ENCODE results near the gene STKLD1.

STKLD1 gene

DNA sequence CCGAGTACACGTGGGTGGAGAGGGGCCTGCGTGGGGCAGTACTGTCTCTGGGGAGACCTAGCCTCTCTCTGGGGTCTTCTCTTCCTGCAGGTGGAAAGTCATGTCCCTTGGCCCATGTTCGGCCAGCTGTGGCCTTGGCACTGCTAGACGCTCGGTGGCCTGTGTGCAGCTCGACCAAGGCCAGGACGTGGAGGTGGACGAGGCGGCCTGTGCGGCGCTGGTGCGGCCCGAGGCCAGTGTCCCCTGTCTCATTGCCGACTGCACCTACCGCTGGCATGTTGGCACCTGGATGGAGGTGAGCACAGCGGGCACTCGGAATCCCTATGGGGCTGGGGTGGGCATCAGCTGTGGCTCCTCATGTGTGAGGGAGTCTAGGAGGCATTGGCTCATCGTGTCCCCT, 78.2 kb downstream of the STKLD1 start:
- H3K27ac ChIP-seq: no peak overlapping the region
- no peak overlapping the region for H3K4me3 ChIP-seq
- no peak for DNase-seq (ENCODE audit: low spot score)

DNA sequence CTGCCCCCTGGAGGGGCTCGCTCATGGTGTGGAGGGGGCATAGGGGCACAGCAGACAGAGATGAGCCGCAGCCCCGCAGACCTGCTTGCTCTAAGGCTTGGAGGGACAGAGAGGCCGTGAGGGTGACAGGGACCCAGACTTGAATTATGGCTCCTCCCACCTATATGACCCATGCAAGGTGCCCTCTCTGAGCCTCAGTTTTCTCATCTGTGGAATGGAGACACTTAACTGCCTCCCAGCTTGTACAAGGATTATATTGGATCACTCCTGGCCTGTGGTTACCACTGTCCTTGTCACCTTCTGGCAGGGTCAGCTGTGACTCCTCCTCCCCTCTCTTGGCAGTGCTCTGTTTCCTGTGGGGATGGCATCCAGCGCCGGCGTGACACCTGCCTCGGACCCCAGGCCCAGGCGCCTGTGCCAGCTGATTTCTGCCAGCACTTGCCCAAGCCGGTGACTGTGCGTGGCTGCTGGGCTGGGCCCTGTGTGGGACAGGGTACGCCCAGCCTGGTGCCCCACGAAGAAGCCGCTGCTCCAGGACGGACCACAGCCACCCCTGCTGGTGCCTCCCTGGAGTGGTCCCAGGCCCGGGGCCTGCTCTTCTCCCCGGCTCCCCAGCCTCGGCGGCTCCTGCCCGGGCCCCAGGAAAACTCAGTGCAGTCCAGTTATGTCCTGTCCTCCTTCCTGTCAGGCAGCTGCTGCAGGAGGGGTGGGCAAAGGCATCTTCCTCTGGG, 78.9 kb downstream of the STKLD1 start:
- DNase-seq (ENCODE audit: low spot score): no peak
- Histone ChIP-seq H3K27ac (no peak overlapping the region), H3K4me3 (no peak overlapping the region)
- TF ChIP-seq, protein P1, sequence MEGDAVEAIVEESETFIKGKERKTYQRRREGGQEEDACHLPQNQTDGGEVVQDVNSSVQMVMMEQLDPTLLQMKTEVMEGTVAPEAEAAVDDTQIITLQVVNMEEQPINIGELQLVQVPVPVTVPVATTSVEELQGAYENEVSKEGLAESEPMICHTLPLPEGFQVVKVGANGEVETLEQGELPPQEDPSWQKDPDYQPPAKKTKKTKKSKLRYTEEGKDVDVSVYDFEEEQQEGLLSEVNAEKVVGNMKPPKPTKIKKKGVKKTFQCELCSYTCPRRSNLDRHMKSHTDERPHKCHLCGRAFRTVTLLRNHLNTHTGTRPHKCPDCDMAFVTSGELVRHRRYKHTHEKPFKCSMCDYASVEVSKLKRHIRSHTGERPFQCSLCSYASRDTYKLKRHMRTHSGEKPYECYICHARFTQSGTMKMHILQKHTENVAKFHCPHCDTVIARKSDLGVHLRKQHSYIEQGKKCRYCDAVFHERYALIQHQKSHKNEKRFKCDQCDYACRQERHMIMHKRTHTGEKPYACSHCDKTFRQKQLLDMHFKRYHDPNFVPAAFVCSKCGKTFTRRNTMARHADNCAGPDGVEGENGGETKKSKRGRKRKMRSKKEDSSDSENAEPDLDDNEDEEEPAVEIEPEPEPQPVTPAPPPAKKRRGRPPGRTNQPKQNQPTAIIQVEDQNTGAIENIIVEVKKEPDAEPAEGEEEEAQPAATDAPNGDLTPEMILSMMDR (IDR thresholded peaks at IDR 0.05): no peak

More for the DNA sequence above, 78.2 kb downstream of the STKLD1 start:
- TF ChIP-seq, protein P1 (IDR thresholded peaks at IDR 0.05): no peak
